NK-92 (cell line): Measurements from ENCODE around the gene AFF3.
"Not testable (repeated sequence)": the region's sequence is repeated elsewhere in the genome, so short reads cannot be mapped to it uniquely, and the experiment has no call there.

ENCODE experiments used
- DNase-seq: peaks from one replicate; lab custom pipeline; 2025; ENCODE audit not compliant: unreplicated experiment; lab: John Stamatoyannopoulos, UW

AFF3 gene

DNA sequence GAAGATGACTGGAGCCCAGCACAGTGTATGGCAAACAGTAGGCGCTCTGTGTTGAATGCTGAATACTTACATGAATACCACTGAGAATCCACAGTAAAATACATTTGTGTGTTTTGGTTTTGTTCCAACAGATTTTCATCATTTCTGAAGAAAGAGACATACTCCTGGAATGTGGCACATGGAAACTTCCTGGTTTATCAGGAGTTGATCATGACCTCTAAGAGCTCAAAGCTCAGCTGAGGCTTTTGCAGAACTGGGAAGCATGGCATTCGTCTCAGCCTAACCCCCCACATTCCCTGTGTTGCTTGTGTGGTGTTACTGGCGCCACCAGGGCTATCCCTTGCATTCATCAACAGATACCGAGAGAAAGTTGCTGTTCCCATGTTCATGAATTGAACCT is 335.6 kb downstream of the AFF3 start:
- DNase-seq, result no peak

- no peak for DNase-seq
Measured at GRCh38 chr2:99805930-99806476, 336.4 kb downstream of the AFF3 start.

DNA sequence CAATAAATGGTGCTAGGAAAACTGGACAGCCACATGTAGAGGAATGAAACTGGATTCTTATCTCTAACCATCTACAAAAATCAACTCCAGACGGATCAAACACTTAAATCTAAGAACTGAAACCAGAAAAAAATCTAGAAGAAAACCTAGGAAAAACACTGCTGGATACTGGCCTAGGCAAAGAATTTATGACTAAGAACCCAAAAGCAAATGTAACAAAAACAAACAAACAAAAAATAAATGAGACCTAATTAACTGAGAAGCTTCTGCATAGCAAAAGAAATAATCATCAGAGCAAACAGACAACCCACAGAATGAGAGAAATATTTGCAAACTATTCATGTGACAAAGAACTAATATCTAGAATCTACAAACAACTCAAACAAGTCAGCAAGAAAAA is 338.5 kb downstream of the AFF3 start:
- DNase-seq, result no peak

GRCh38 chr2:99802734-99803133 is 339.7 kb downstream of the AFF3 start:
- no peak for DNase-seq

DNA sequence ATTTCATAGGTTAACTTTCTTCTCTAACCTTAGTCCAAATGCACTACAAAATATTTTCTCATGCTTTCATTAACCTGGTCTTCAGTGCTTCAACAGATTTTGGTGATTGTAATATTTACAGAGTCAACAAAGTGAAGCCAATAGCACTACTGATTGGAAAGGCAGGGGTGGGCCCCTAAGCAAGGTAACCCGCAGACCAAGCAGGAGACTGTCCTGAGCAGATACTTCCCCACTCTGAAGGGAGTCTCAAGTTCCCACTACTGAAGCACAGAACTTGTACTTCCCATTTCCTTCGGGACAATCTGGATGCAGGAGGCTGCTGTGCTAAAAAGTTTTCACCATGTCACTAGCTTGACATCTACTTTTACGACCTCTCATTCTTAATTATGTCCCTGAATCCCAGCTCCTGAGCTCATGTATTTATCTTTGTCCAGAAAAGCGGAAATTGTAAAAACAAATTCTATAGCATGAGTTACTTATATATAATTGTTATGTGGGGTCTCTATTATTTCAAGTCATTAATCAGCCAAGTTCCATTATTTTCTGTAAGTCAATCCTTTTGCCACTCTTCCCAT is 341.0 kb downstream of the AFF3 start:
- DNase-seq, result no peak

GRCh38 chr2:99797475-99797874 is 344.9 kb downstream of the AFF3 start:
- no peak for DNase-seq

DNA sequence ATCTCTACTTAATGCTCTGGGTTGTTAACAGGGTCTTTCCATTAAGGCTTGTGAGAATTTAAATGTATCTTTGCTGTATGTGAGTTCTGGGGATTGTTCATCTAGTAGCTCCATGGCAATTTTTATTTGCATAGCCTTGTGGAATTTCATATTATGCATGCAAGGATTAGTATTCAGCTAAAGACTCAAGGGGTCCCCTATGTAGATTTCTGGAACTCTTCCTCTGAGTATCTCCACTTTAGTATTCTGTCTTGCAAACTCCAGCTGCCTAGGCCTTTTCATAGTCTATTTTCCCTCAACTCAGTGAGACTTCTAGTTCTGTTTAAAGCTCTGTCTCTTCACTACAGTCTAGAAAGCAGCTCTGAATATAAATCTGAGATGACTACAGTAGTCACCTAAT is 348.0 kb downstream of the AFF3 start:
- DNase-seq, result no peak

DNA sequence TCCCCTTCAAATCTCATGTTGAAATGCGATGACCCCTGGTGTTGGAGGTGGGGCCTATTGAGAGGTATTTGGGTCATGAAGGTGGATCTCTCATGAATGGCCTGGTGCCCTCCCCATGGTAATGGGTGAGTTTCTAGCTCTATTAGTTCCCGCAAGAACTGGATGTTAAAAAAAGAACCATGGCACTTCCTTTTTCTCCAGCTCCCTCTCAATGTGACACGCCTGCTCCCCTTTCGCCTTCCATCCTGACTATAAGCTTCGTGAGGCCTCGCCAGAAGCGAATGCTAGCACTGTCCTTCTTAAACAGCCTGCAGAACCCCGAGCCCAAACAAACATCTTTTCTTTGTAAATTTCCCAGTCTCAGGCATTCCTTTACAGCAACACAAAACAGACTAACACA is 349.4 kb downstream of the AFF3 start:
- no peak for DNase-seq

DNA sequence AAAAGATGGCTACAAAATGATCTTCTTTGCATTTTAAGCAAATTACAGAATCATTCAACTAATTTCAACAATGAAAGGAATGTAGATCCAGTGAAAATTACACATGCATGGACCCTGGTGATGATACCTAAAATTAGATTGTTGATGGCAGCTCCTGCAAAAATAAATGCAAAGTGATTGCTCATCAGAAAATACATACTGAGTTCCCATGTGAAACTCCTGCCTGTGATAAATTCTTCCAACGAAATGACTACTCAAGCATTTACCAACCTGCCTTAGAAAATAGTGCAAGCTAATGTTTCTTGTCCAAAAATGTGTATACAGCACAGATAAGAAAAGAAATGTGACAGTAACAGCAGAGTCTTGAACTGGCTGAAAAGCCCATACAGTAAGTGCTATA is 352.5 kb downstream of the AFF3 start:
- no peak for DNase-seq

- no peak for DNase-seq
Measured at GRCh38 chr2:99787769-99788382, 354.5 kb downstream of the AFF3 start.

- DNase-seq, result no peak
Measured at GRCh38 chr2:99786636-99787390, 355.6 kb downstream of the AFF3 start.

DNA sequence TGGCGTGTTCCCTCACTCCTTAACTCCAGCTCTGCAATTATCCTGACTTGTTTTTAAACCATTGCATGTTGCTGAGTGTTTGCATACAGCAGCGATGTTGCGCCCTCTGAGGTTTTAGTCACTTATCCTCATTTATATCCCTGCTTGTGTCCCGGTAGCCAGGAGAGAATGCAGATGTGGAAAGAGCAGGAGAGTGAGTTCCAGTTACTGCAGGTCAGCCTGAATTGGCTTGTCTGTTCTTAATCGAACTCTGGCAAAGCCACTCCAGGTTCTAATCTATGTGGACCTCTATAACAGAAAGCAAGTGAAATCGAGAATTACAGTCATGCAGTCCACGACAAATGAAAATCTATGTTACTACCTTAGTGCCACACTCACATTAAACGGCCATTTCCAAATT is 357.4 kb downstream of the AFF3 start:
- no peak for DNase-seq

- DNase-seq, result no peak
Measured at GRCh38 chr2:99784282-99784681, 358.1 kb downstream of the AFF3 start.

DNA sequence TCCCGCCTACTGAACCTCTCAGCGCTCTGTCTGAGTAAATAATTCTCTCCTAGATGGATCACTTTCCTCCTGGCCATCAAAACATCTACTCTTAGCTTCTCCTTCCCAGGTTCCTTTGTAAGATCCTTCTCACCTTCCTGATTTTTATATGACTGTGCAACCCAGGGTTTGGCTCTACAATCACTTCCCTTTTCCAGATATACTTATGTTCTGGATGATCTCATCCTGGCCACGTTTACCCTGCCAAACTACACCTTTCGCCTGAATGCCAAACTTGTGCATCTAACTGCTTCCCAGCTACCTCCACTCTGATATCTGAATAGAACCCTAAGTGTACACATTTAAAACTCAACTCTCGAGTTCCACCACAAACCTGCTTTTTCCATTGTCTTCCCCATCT is 362.1 kb downstream of the AFF3 start:
- DNase-seq, result no peak

- DNase-seq, result no peak
Measured at GRCh38 chr2:99779276-99779675, 363.1 kb downstream of the AFF3 start.

GRCh38 chr2:99777656-99778290 is 364.6 kb downstream of the AFF3 start:
- DNase-seq, result no peak

DNA sequence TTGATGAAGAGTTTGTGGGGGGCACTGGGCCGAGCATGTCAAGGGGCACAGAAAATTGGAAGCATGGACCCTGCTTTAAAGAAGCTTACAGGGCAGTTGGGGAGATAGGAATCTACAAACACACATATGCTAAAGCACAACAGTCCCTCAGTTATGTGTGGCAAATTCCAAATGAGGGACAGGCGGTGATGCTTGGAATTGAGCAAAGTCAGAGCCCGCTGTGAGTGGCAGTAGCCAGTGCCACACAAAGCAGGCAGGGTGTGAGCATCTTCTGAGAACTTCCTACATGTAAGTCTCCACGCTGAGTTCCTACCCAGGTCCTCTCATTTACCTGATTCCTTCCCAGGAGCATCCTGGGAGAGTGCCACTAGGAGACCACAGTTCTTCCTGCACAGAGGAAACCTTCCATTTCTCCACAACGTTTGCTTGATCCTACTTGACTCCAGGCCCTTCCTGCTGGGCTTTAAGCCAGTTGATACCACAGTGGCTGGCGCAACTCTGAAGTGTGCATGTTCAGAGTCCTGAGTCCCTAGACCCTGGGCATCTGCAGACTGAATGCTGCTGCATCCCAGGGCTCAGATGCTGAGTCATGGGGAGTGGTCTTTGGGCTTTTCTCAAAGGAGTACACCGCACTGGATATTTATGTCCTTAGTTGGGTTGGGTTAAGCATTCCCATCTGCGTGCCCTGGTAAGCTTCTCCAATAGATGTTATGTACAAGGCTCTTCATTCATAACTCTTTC is 365.3 kb downstream of the AFF3 start:
- DNase-seq, result no peak

DNA sequence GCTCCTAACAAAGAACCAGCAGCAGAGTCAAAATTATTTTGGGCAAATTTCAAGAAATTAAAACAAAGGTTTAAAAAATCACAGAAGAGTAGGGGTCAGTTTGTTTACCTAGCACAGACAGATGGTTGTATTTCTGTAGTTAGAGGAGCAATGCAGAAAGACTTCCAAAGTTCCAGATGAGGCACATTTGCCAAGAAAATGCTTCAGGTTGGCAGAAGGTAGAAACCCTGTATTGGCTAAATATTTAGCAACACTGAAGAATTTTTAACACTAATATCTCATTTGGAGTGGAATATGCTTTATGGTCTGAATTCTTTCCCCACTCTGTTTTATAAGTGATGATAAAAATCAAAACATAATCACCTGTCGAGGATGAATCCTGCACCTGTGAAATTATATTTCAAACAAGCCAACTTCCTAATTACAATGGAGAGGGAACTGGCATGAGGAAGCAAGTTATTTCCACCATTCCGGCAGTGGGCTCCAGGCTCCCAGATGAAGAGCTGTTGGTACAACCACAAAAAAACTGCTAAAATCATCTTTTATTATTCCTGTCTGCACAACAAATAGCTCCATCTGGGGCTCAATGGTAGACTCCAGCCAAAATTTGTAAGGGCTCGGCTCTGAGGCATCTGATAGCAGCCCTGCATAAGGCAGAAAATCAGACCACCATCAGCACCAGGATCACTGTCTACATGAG is 366.0 kb downstream of the AFF3 start:
- no peak for DNase-seq

GRCh38 chr2:99775585-99775984 is 366.8 kb downstream of the AFF3 start:
- DNase-seq, result no peak

- DNase-seq, result not testable (repeated sequence)
Measured at GRCh38 chr2:99773642-99774041, 368.7 kb downstream of the AFF3 start.
